ENCODE results near the gene VPS13C. TPM values are rescaled to one million over a fixed set of nuclear protein-coding genes. Genes with fewer than 3 reads are reported as not detected.

VPS13C gene
- total and polyA plus RNA-seq, 2 experiments from 2014 or later: 10.2 to 20.5 TPM

DNA sequence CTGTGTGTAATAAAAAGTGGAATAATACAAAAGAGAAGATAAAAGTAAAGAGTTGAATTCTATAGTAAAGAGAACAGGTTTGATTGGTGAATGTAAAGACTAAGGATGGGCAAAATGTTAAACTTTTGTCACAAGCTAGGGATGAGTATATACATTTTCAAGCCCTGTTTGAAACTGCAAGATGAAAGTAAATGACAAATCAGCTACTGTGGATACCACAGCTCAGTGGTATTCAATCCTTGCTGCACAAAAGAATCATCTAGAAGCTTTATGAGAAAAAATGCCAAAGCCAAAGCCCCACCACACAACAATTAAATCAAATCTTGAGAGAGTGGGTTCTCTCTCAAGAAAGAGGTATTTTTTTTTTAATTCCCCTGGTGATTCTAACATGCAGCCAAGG lies 67.7 kb downstream of the VPS13C start:
- no peaks in the 10 kb centered on the region for H3K9me2 ChIP-seq (ENCODE audit: insufficient read depth)
- no peaks in the 10 kb centered on the region for H3F3A ChIP-seq (replicated peaks; ENCODE audit: low read depth)
- no peak for ATAC-seq
- H3K4me3 ChIP-seq: no peak overlapping the region
- H3K27ac ChIP-seq (ENCODE audit: low read depth): no peak overlapping the region
- no peaks in the 10 kb centered on the region for H3K4me1 Mint-ChIP-seq
- no peak for DNase-seq (ENCODE audit: low spot score)
- no peaks in the 10 kb centered on the region; the same call in 2 of the 3 replicates for H3K9me3 Mint-ChIP-seq
- TF ChIP-seq STAT1 (IDR thresholded peaks at IDR 0.05; ENCODE audit: unreplicated experiment) (no peak), EZH2 (IDR thresholded peaks at IDR 0.05; ENCODE audit: low read depth, unreplicated experiment) (no peak), EZH2phosphoT487 (IDR thresholded peaks at IDR 0.05; ENCODE audit: unreplicated experiment) (no peak), CREB1 (CRISPR knock-in tag; IDR thresholded peaks at IDR 0.05; ENCODE audit: low read depth) (no peak), ZNF114 (CRISPR knock-in tag; IDR thresholded peaks at IDR 0.05) (no peak), ZNF331 (CRISPR knock-in tag; IDR thresholded peaks at IDR 0.05; ENCODE audit: low read depth) (no peak)
- TF ChIP-seq, protein P1, sequence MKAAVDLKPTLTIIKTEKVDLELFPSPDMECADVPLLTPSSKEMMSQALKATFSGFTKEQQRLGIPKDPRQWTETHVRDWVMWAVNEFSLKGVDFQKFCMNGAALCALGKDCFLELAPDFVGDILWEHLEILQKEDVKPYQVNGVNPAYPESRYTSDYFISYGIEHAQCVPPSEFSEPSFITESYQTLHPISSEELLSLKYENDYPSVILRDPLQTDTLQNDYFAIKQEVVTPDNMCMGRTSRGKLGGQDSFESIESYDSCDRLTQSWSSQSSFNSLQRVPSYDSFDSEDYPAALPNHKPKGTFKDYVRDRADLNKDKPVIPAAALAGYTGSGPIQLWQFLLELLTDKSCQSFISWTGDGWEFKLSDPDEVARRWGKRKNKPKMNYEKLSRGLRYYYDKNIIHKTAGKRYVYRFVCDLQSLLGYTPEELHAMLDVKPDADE (IDR thresholded peaks at IDR 0.05): no peak
- TF ChIP-seq, protein P2, sequence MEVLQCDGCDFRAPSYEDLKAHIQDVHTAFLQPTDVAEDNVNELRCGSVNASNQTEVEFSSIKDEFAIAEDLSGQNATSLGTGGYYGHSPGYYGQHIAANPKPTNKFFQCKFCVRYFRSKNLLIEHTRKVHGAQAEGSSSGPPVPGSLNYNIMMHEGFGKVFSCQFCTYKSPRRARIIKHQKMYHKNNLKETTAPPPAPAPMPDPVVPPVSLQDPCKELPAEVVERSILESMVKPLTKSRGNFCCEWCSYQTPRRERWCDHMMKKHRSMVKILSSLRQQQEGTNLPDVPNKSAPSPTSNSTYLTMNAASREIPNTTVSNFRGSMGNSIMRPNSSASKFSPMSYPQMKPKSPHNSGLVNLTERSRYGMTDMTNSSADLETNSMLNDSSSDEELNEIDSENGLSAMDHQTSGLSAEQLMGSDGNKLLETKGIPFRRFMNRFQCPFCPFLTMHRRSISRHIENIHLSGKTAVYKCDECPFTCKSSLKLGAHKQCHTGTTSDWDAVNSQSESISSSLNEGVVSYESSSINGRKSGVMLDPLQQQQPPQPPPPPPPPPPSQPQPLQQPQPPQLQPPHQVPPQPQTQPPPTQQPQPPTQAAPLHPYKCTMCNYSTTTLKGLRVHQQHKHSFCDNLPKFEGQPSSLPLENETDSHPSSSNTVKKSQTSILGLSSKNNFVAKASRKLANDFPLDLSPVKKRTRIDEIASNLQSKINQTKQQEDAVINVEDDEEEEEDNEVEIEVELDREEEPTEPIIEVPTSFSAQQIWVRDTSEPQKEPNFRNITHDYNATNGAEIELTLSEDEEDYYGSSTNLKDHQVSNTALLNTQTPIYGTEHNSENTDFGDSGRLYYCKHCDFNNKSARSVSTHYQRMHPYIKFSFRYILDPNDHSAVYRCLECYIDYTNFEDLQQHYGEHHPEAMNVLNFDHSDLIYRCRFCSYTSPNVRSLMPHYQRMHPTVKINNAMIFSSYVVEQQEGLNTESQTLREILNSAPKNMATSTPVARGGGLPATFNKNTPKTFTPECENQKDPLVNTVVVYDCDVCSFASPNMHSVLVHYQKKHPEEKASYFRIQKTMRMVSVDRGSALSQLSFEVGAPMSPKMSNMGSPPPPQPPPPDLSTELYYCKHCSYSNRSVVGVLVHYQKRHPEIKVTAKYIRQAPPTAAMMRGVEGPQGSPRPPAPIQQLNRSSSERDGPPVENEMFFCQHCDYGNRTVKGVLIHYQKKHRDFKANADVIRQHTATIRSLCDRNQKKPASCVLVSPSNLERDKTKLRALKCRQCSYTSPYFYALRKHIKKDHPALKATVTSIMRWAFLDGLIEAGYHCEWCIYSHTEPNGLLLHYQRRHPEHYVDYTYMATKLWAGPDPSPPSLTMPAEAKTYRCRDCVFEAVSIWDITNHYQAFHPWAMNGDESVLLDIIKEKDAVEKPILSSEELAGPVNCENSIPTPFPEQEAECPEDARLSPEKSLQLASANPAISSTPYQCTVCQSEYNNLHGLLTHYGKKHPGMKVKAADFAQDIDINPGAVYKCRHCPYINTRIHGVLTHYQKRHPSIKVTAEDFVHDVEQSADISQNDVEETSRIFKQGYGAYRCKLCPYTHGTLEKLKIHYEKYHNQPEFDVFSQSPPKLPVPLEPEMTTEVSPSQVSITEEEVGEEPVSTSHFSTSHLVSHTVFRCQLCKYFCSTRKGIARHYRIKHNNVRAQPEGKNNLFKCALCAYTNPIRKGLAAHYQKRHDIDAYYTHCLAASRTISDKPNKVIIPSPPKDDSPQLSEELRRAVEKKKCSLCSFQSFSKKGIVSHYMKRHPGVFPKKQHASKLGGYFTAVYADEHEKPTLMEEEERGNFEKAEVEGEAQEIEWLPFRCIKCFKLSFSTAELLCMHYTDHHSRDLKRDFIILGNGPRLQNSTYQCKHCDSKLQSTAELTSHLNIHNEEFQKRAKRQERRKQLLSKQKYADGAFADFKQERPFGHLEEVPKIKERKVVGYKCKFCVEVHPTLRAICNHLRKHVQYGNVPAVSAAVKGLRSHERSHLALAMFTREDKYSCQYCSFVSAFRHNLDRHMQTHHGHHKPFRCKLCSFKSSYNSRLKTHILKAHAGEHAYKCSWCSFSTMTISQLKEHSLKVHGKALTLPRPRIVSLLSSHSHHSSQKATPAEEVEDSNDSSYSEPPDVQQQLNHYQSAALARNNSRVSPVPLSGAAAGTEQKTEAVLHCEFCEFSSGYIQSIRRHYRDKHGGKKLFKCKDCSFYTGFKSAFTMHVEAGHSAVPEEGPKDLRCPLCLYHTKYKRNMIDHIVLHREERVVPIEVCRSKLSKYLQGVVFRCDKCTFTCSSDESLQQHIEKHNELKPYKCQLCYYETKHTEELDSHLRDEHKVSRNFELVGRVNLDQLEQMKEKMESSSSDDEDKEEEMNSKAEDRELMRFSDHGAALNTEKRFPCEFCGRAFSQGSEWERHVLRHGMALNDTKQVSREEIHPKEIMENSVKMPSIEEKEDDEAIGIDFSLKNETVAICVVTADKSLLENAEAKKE (CRISPR knock-in tag; IDR thresholded peaks at IDR 0.05): no peak
- H3K27me3 ChIP-seq (ENCODE audit: insufficient read depth): no peaks in the 10 kb centered on the region
- H3K4me2 ChIP-seq: no peak overlapping the region
- no peaks in the 10 kb centered on the region for H3K4me1 ChIP-seq (ENCODE audit: insufficient read depth)
- H4K20me1 ChIP-seq (replicated peaks; ENCODE audit: insufficient read depth): 0 out of 2 replicates have a peak, but pooled peaks cover 2% of the 10 kb centered on the region
- no peak overlapping the region for H3K4me3 Mint-ChIP-seq
- H3K36me3 ChIP-seq (ENCODE audit: insufficient read depth): no peaks in the 10 kb centered on the region
- no peaks in the 10 kb centered on the region for H3K79me2 ChIP-seq (replicated peaks; ENCODE audit: insufficient read depth)
- H3K36me3 Mint-ChIP-seq (ENCODE audit: low read depth): peaks cover 15% of the 10 kb centered on the region; the same call in 2 of the 3 replicates
- no peaks in the 10 kb centered on the region for H3K27me3 Mint-ChIP-seq (ENCODE audit: insufficient read depth, low read depth, poor library complexity)
- no peak overlapping the region for H3K27ac Mint-ChIP-seq
- H2AFZ ChIP-seq: no peak overlapping the region

All from GM23338 (cell line).